SK-N-SH (cell line): ENCODE measurements around the gene HIVEP2. TPM values are rescaled to one million over a fixed set of nuclear protein-coding genes. Genes with fewer than 3 reads are reported as not detected.

ENCODE experiments used
- CTCF ChIA-PET: fragments of 300-600, 350-600 bp; formaldehyde crosslinking; extraction: SDS; loops from one replicate; lab custom pipeline; 2021; lab: Yijun Ruan, JAX
- POLR2A ChIA-PET: fragments of 350-600 bp; sonication (Branson Sonifier 250); formaldehyde crosslinking; extraction: SDS; loops from one replicate; lab custom pipeline; 2020; ENCODE audit warnings: antibody characterized with exemption, inconsistent platforms; lab: Yijun Ruan, JAX
- DNase-seq: peaks from one replicate; pipeline ENCODE4 v3.0.0; 2012
- H2AFZ ChIP-seq: fragments of 200-600 bp; sonication (generic); 2 replicates; pipeline ENCODE4 v1.8.1; 2016; ENCODE audit warnings: antibody characterized with exemption, mild to moderate bottlenecking, low read depth
- H3F3A ChIP-seq: fragments of 200-600 bp; sonication (generic); replicated peaks from 2 replicates; pipeline ENCODE3; 2016; ENCODE audit warnings: antibody characterized with exemption, mild to moderate bottlenecking; ENCODE audit not compliant: insufficient read depth
- H3K27ac ChIP-seq, 2 experiments: fragments of 200-500 bp in 1 of 2; fragments of 200-600 bp in 1 of 2; sonication (Bioruptor generic) in 1 of 2; sonication (generic), shearing (Covaris generic) in 1 of 2; 2 replicates each; pipeline versions ENCODE4 v1.5.1 to v1.6.1; 2014 to 2016; ENCODE audit warnings: low read depth in 2 of 2, inconsistent platforms in 1 of 2, low read length in 1 of 2, mild to moderate bottlenecking in 1 of 2, mixed read lengths in 1 of 2
- H3K27me3 ChIP-seq: fragments of 200-600 bp; sonication (generic), shearing (Covaris generic); 2 replicates; pipeline ENCODE4 v1.6.1; 2016; ENCODE audit warnings: mixed run types; ENCODE audit not compliant: insufficient read depth
- H3K36me3 ChIP-seq, 2 experiments: fragments of 200-500 bp in 1 of 2; fragments of 200-600 bp in 1 of 2; sonication (Bioruptor generic) in 1 of 2; sonication (generic) in 1 of 2; replicated peaks in 1 of 2; 2 replicates each; pipeline versions ENCODE3 to v1.5.1; 2014 to 2016; ENCODE audit warnings: low read length in 1 of 2, mild to moderate bottlenecking in 1 of 2; ENCODE audit not compliant: insufficient read depth in 2 of 2, control insufficient read depth in 1 of 2
- H3K4me1 ChIP-seq, 2 experiments: fragments of 200-500 bp in 1 of 2; fragments of 200-600 bp in 1 of 2; sonication (Bioruptor generic) in 1 of 2; sonication (generic), shearing (Covaris generic) in 1 of 2; 2 replicates each; pipeline versions ENCODE4 v1.5.1 to v1.6.1; 2014 to 2016; ENCODE audit warnings: low read depth in 1 of 2, low read length in 1 of 2, mixed run types in 1 of 2; ENCODE audit not compliant: insufficient read depth in 2 of 2, control insufficient read depth in 1 of 2
- H3K4me2 ChIP-seq: fragments of 200-600 bp; sonication (generic), shearing (Covaris generic); 2 replicates; pipeline ENCODE4 v1.6.1; 2017; ENCODE audit warnings: mixed run types
- H3K4me3 ChIP-seq, 2 experiments: fragments of 200-500 bp in 1 of 2; fragments of 200-600 bp in 1 of 2; sonication (Bioruptor generic) in 1 of 2; sonication (generic), shearing (Covaris generic) in 1 of 2; 2 replicates each; pipeline versions ENCODE4 v1.5.1 to v1.8.1; 2014 to 2016; ENCODE audit warnings: low read depth in 2 of 2, inconsistent platforms in 1 of 2, low read length in 1 of 2, mild to moderate bottlenecking in 1 of 2, mixed read lengths in 1 of 2, moderate library complexity in 1 of 2
- H3K79me2 ChIP-seq: fragments of 200-600 bp; sonication (generic); 2 replicates; pipeline ENCODE4 v1.8.1; 2017; ENCODE audit warnings: mild to moderate bottlenecking; ENCODE audit not compliant: insufficient read depth
- H3K9ac ChIP-seq: fragments of 200-600 bp; sonication (generic); 2 replicates; pipeline ENCODE4 v1.6.1; 2017; ENCODE audit warnings: mixed run types
- H3K9me2 ChIP-seq: fragments of 200-600 bp; sonication (generic); 2 replicates; pipeline ENCODE4 v1.6.1; 2017; ENCODE audit warnings: mixed run types
- H3K9me3 ChIP-seq: fragments of 200-600 bp; sonication (generic); 2 replicates; pipeline ENCODE4 v1.6.1; 2017; ENCODE audit warnings: mixed run types, mild to moderate bottlenecking, moderate library complexity
- H4K20me1 ChIP-seq: fragments of 200-600 bp; sonication (generic); 2 replicates; pipeline ENCODE4 v1.6.1; 2017; ENCODE audit warnings: mild to moderate bottlenecking, mixed run types; ENCODE audit not compliant: insufficient read depth
- CHD2 ChIP-seq: fragments of 150-350 bp; IDR thresholded peaks from 2 replicates; pipeline ENCODE4 v1.6.1; 2018; ENCODE audit warnings: low read length; ENCODE audit not compliant: partially characterized antibody
- CTCF ChIP-seq: fragments of 200-600 bp; sonication (generic); IDR thresholded peaks from 2 replicates; pipeline ENCODE4 v1.6.1; 2017; ENCODE audit warnings: antibody characterized with exemption, mild to moderate bottlenecking, moderate library complexity
- ELF1 ChIP-seq: IDR thresholded peaks from 2 replicates; pipeline ENCODE4 v1.4.0; 2012
- EP300 ChIP-seq, 2 experiments: IDR thresholded peaks; 2 replicates each; pipeline versions ENCODE4 v1.4.0 to v1.6.1; 2012; ENCODE audit warnings: borderline replicate concordance in 1 of 2, low read depth in 1 of 2, low read length in 1 of 2
- EZH2phosphoT487 ChIP-seq: fragments of 200-600 bp; sonication (generic); IDR thresholded peaks from 2 replicates; pipeline ENCODE4 v1.6.1; 2017; ENCODE audit warnings: low read depth, mixed run types, mild to moderate bottlenecking, antibody characterized with exemption, moderate library complexity, borderline replicate concordance
- FOSL2 ChIP-seq: IDR thresholded peaks from 2 replicates; pipeline ENCODE4 v1.4.0; 2012; ENCODE audit warnings: low read depth, mild to moderate bottlenecking, moderate library complexity, borderline replicate concordance
- FOXJ3 ChIP-seq: sonication (generic); formaldehyde crosslinking; IDR thresholded peaks from 2 replicates; pipeline ENCODE4 v1.5.1; 2020; ENCODE audit warnings: mild to moderate bottlenecking, missing genetic modification reagents
- GATA2 ChIP-seq: sonication (generic); formaldehyde crosslinking; IDR thresholded peaks from 2 replicates; pipeline ENCODE4 v1.5.0; 2020; ENCODE audit warnings: mild to moderate bottlenecking, missing genetic modification reagents
- JUND ChIP-seq: IDR thresholded peaks from 2 replicates; pipeline ENCODE4 v1.4.0; 2012
- MAX ChIP-seq: IDR thresholded peaks from 2 replicates; pipeline ENCODE4 v1.4.0; 2012; ENCODE audit warnings: low read depth
- MEF2A ChIP-seq: IDR thresholded peaks from 2 replicates; pipeline ENCODE4 v1.4.0; 2012; ENCODE audit warnings: low read depth, borderline replicate concordance
- MXI1 ChIP-seq: IDR thresholded peaks from 2 replicates; pipeline ENCODE4 v1.6.1; 2012; ENCODE audit warnings: mild to moderate bottlenecking, low read depth, low read length, improper control_type of control experiment
- NFIC ChIP-seq: IDR thresholded peaks from 2 replicates; pipeline ENCODE4 v1.4.0; 2012; ENCODE audit warnings: borderline replicate concordance
- NRF1 ChIP-seq: IDR thresholded peaks from 2 replicates; pipeline ENCODE4 v1.6.1; 2012; ENCODE audit warnings: low read depth, mild to moderate bottlenecking, low read length
- POLR2AphosphoS5 ChIP-seq: IDR thresholded peaks from 2 replicates; pipeline ENCODE4 v1.6.1; 2012; ENCODE audit warnings: low read depth, low read length
- RAD21 ChIP-seq: IDR thresholded peaks from 2 replicates; pipeline ENCODE4 v1.6.1; 2012; ENCODE audit warnings: mild to moderate bottlenecking, low read length
- RCOR1 ChIP-seq: fragments of 150-350 bp; IDR thresholded peaks from 2 replicates; pipeline ENCODE4 v1.6.1; 2017; ENCODE audit warnings: antibody characterized with exemption, low read length
- RFX5 ChIP-seq: IDR thresholded peaks from 2 replicates; pipeline ENCODE4 v1.6.1; 2012; ENCODE audit warnings: mild to moderate bottlenecking, improper control_type of control experiment, low read length
- RXRA ChIP-seq: IDR thresholded peaks from 2 replicates; pipeline ENCODE4 v1.4.0; 2012; ENCODE audit warnings: low read depth, mild to moderate bottlenecking, borderline replicate concordance
- SIN3A ChIP-seq: IDR thresholded peaks from 2 replicates; pipeline ENCODE4 v1.6.1; 2012; ENCODE audit warnings: low read depth, mild to moderate bottlenecking, low read length, moderate library complexity, borderline replicate concordance
- TAF1 ChIP-seq: IDR thresholded peaks from 2 replicates; pipeline ENCODE4 v1.6.1; 2012; ENCODE audit warnings: low read depth, mild to moderate bottlenecking, low read length, moderate library complexity, borderline replicate concordance
- TCF12 ChIP-seq: IDR thresholded peaks from 2 replicates; pipeline ENCODE4 v1.4.0; 2012
- TEAD4 ChIP-seq: IDR thresholded peaks from 2 replicates; pipeline ENCODE4 v1.4.0; 2012; ENCODE audit warnings: mild to moderate bottlenecking, borderline replicate concordance; ENCODE audit not compliant: insufficient read depth
- USF1 ChIP-seq: IDR thresholded peaks from 2 replicates; pipeline ENCODE4 v1.4.0; 2012; ENCODE audit warnings: low read depth, borderline replicate concordance
- USF2 ChIP-seq: fragments of 150-350 bp; IDR thresholded peaks from 2 replicates; pipeline ENCODE4 v1.6.1; 2017; ENCODE audit warnings: antibody characterized with exemption, low read length, low read depth, borderline replicate concordance
- YY1 ChIP-seq: IDR thresholded peaks from 2 replicates; pipeline ENCODE4 v1.4.0; 2012; ENCODE audit warnings: low read depth, mild to moderate bottlenecking
- ZBTB33 ChIP-seq: IDR thresholded peaks from 2 replicates; pipeline ENCODE4 v1.4.0; 2012; ENCODE audit warnings: low read depth, borderline replicate concordance
- WGBS: methylation state at CpG from one replicate; pipeline ENCODE4 v1.1.6; 2017; ENCODE audit warnings: low lambda C conversion rate; 5-methylcytosine and 5-hydroxymethylcytosine counted together
- polyA plus RNA-seq, 3 experiments: library from polyadenylated mRNA; depleted of rRNA; stranded (reverse); fragments of >200 nt; gene quantifications; 2 replicates each; pipeline ENCODE4 v1.2.3, GENCODE V29; 2012

HIVEP2 gene
- polyA plus RNA-seq, 1 of the 3 experiments (the other 2 are of a cell fraction), result 2.5 TPM

- no peaks in the 10 kb centered on the region for H3K9me2 ChIP-seq
- no peak overlapping the region for H3K9ac ChIP-seq
- no peaks in the 10 kb centered on the region for H3K79me2 ChIP-seq
- no peak overlapping the region for H2AFZ ChIP-seq
- no peaks in the 10 kb centered on the region for H3K9me3 ChIP-seq
- no peak overlapping the region for H3K4me3 ChIP-seq
- DNase-seq, result peak; percentile 83
- peak overlapping the region; percentile 32 to 100; a peak in 3 of 4 replicates for H3K27ac ChIP-seq
- H4K20me1 ChIP-seq, result no peaks in the 10 kb centered on the region
- WGBS, result 44% methylated on average over 12 of the region's 12 CpGs
- POLR2A ChIA-PET, result interaction anchor here (0.9 to 1.5 kb wide), 6 partner anchors 21 to 244 kb away, joined by 3 to 9 read pairs (median 6); no protein-coding TSS in a partner anchor
- no peak overlapping the region for H3K4me2 ChIP-seq
- H3K4me1 ChIP-seq, result peaks cover 3 to 28% of the 10 kb centered on the region in 2 experiments; a peak in 3 of 4 replicates
- no peaks in the 10 kb centered on the region for H3K36me3 ChIP-seq
- H3F3A ChIP-seq, result no peaks in the 10 kb centered on the region
- H3K27me3 ChIP-seq, result no peaks in the 10 kb centered on the region
- CTCF ChIA-PET, result interaction anchor here (0.7 to 2.3 kb wide), 10 partner anchors 10 to 725 kb away, joined by 3 to 16 read pairs (median 3); no protein-coding TSS in a partner anchor
- TF ChIP-seq FOXJ3 (CRISPR knock-in tag), result peak; percentile 94
- TF ChIP-seq USF1, result no peak
- no peak for TF ChIP-seq SIN3A
- no peak for TF ChIP-seq TEAD4
- no peak for TF ChIP-seq NFIC
- TF ChIP-seq GATA2 (CRISPR knock-in tag), result peak; percentile 96
- no peak for TF ChIP-seq ZBTB33
- TF ChIP-seq POLR2AphosphoS5, result no peak
- peak; percentile 86 for TF ChIP-seq CHD2
- no peak for TF ChIP-seq CTCF
- peak; percentile 41 for TF ChIP-seq RAD21
- TF ChIP-seq MAX, result no peak
- TF ChIP-seq RFX5, result no peak
- no peak for TF ChIP-seq NRF1
- TF ChIP-seq EP300 (IDR thresholded peaks at IDR 0.05; ENCODE audit: borderline replicate concordance in 1 of 2, low read depth in 1 of 2, low read length in 1 of 2), result peak in 1 of 2 experiments; percentile 97; a peak in 2 of 4 replicates
- peak; percentile 31; the same call in 1 of the 2 replicates for TF ChIP-seq TCF12
- no peak for TF ChIP-seq EZH2phosphoT487
- TF ChIP-seq YY1, result no peak
- TF ChIP-seq MEF2A, result no peak
- no peak for TF ChIP-seq FOSL2
- no peak for TF ChIP-seq RXRA
- peak; percentile 21; the same call in 1 of the 2 replicates for TF ChIP-seq MXI1
- no peak for TF ChIP-seq JUND
- TF ChIP-seq USF2, result no peak
- TF ChIP-seq RCOR1, result peak; percentile 91
- no peak for TF ChIP-seq ELF1
- no peak for TF ChIP-seq TAF1
Observed at GRCh38 chr6:142702501-142703460, 242.2 kb downstream of the HIVEP2 start.
